ENCODE results near the gene SFTPA2.

DNA sequence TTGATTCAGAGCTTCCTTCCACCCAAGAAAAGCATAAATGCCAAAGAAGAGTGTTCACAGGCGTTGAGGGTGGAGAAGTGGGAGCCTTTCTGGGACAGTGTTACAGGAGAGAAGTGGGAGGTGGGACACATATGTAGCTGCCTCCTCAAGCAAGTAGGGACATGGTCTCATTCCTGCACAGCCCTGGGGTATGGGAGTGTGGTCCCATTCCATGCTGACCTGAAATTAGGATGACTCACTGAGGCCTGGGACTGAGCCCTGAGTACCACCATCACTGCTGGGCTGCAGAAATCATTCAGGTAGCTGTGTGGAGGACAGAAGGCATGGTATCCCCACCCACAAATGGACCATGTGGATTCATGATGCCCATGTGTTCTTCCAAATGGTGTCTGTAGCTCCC lies 33.2 kb upstream of the SFTPA2 start:
- no peak for TF ChIP-seq EZH2 (IDR thresholded peaks at IDR 0.05; ENCODE audit: insufficient read depth, poor library complexity, severe bottlenecking)
- TF ChIP-seq EZH2phosphoT487 (IDR thresholded peaks at IDR 0.05; ENCODE audit: insufficient read depth, low read depth): no peak
